IMR-90 (cell line): ENCODE results near the gene GAS5.
A peak's percentile ranks its signal among the peaks of the same experiment; 100 is the strongest.

ENCODE experiments used
- BHLHE40 ChIP-seq: fragments of 150-350 bp; IDR thresholded peaks from 2 replicates; pipeline ENCODE4 v1.6.1; 2016; ENCODE audit warnings: mild to moderate bottlenecking, low read depth, low read length
- CEBPB ChIP-seq: IDR thresholded peaks from 2 replicates; pipeline ENCODE4 v1.6.1; 2012; ENCODE audit warnings: low read depth, low read length, improper control_type of control experiment
- CHD1 ChIP-seq: IDR thresholded peaks from 2 replicates; pipeline ENCODE4 v1.6.1; 2012; ENCODE audit warnings: low read depth, low read length, improper control_type of control experiment
- FOS ChIP-seq: fragments of 150-350 bp; IDR thresholded peaks from 2 replicates; pipeline ENCODE4 v1.6.1; 2016; ENCODE audit warnings: low read depth, low read length
- MAFK ChIP-seq: IDR thresholded peaks from 2 replicates; pipeline ENCODE4 v1.6.1; 2012; ENCODE audit warnings: low read depth, low read length, improper control_type of control experiment
- MAZ ChIP-seq: IDR thresholded peaks from 2 replicates; pipeline ENCODE4 v1.6.1; 2012; ENCODE audit warnings: low read depth, mild to moderate bottlenecking, low read length, improper control_type of control experiment, moderate library complexity, borderline replicate concordance
- MXI1 ChIP-seq: IDR thresholded peaks from 2 replicates; pipeline ENCODE4 v1.6.1; 2012; ENCODE audit warnings: low read depth, mild to moderate bottlenecking, low read length, moderate library complexity, borderline replicate concordance
- POLR2A ChIP-seq: IDR thresholded peaks from 2 replicates; pipeline ENCODE4 v1.6.1; 2012; ENCODE audit warnings: mild to moderate bottlenecking, low read depth, low read length
- RAD21 ChIP-seq: IDR thresholded peaks from 2 replicates; pipeline ENCODE4 v1.6.1; 2012; ENCODE audit warnings: low read length, improper control_type of control experiment
- RFX5 ChIP-seq: IDR thresholded peaks from 2 replicates; pipeline ENCODE4 v1.8.0; 2012; ENCODE audit warnings: low read depth, mild to moderate bottlenecking, low read length, moderate library complexity
- SMC3 ChIP-seq: fragments of 150-350 bp; IDR thresholded peaks from 2 replicates; pipeline ENCODE4 v1.6.1; 2016; ENCODE audit warnings: low read depth, mild to moderate bottlenecking, antibody characterized with exemption, low read length, moderate library complexity
- TF ChIP-seq, protein P1 (sequence below): conservative IDR thresholded peaks from 2 replicates; pipeline ENCODE4 v1.5.1; 2012; ENCODE audit warnings: mild to moderate bottlenecking, low read depth, low read length, improper control_type of control experiment

GRCh38 chr1:173867141-173867752 lies 542 bp downstream of the GAS5 start:
- TF ChIP-seq, protein P1, sequence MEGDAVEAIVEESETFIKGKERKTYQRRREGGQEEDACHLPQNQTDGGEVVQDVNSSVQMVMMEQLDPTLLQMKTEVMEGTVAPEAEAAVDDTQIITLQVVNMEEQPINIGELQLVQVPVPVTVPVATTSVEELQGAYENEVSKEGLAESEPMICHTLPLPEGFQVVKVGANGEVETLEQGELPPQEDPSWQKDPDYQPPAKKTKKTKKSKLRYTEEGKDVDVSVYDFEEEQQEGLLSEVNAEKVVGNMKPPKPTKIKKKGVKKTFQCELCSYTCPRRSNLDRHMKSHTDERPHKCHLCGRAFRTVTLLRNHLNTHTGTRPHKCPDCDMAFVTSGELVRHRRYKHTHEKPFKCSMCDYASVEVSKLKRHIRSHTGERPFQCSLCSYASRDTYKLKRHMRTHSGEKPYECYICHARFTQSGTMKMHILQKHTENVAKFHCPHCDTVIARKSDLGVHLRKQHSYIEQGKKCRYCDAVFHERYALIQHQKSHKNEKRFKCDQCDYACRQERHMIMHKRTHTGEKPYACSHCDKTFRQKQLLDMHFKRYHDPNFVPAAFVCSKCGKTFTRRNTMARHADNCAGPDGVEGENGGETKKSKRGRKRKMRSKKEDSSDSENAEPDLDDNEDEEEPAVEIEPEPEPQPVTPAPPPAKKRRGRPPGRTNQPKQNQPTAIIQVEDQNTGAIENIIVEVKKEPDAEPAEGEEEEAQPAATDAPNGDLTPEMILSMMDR, result no peak
- TF ChIP-seq POLR2A (no peak), RAD21 (no peak), SMC3 (no peak), RFX5 (no peak), FOS (no peak), CEBPB (no peak), MAZ (no peak), CHD1 (no peak), BHLHE40 (peak; percentile 59; the same call in 1 of the 2 replicates), MAFK (no peak), MXI1 (peak; percentile 91)
